HCT116 (cell line): ENCODE measurements around the gene CFAP97D2. TPM values are rescaled to one million over a fixed set of nuclear protein-coding genes. Genes with fewer than 3 reads are reported as not detected.

ENCODE experiments used
- ATAC-seq: fragments of 200-7000 bp; cut with Tn5 transposase; 2 replicates; pipeline ENCODE4 v1.9.1; 2020; ENCODE audit warnings: mild to moderate bottlenecking, moderate library complexity
- BruUV-seq: library from RNA; stranded (reverse); fragments of 400-500 nt; replicated peaks from 2 replicates; lab custom pipeline; 2021; lab: Mats Ljungman, UMichigan
- CTCF ChIA-PET: fragments of 300-600 bp; sonication (Branson Sonifier 250); formaldehyde crosslinking; loops from one replicate; lab custom pipeline; 2021; ENCODE audit warnings: antibody characterized with exemption; lab: Charles Lee
- POLR2A ChIA-PET: fragments of 300-600, 350-600 bp; sonication (Branson Sonifier 250); formaldehyde crosslinking; loops from one replicate; lab custom pipeline; 2021; ENCODE audit warnings: antibody characterized with exemption; lab: Charles Lee
- RAD21 ChIA-PET, 2 experiments: fragments of 300-600 bp; sonication (Branson Sonifier 250); formaldehyde crosslinking; loops; one replicate each; lab custom pipeline; 2023; ENCODE audit warnings: low total read pairs in 2 of 2; ENCODE audit not compliant: uncharacterized antibody in 2 of 2, unreplicated experiment in 2 of 2, low non-redundant PET in 1 of 2; lab: Charles Lee
- DNase-seq: peaks from one replicate; pipeline ENCODE4 v3.0.0-alpha.2; 2010; ENCODE audit warnings: low read depth, low spot score
- H2AFZ ChIP-seq: fragments of 200-600 bp; shearing (Covaris generic), sonication (generic); 2 replicates; pipeline ENCODE4 v1.6.1; 2017; ENCODE audit warnings: low read depth, mixed run types, mixed read lengths, antibody characterized with exemption, low read length; ENCODE audit not compliant: poor library complexity, severe bottlenecking
- H3K27ac ChIP-seq: 2 replicates; pipeline ENCODE4 v1.5.1; 2012; ENCODE audit warnings: low read depth, low read length
- H3K27me3 ChIP-seq: fragments of 200-600 bp; sonication (generic); 2 replicates; pipeline ENCODE4 v1.6.1; 2016; ENCODE audit warnings: mixed run types, low read length, mixed read lengths; ENCODE audit not compliant: insufficient read depth
- H3K36me3 ChIP-seq, 2 experiments: fragments of 200-500 bp in 1 of 2; fragments of 200-600 bp in 1 of 2; sonication (Bioruptor generic) in 1 of 2; sonication (generic) in 1 of 2; 2 replicates each; pipeline versions ENCODE4 v1.5.1 to v1.6.1; 2014 to 2016; ENCODE audit warnings: low read length in 2 of 2, inconsistent platforms in 1 of 2, mixed read lengths in 1 of 2, mixed run types in 1 of 2; ENCODE audit not compliant: insufficient read depth in 2 of 2, control insufficient read depth in 1 of 2
- H3K4me1 ChIP-seq, 2 experiments: fragments of 200-600 bp in 1 of 2; sonication (generic) in 1 of 2; 2 replicates each; pipeline versions ENCODE4 v1.5.1 to v1.6.1; 2012 to 2017; ENCODE audit warnings: low read length in 2 of 2, inconsistent platforms in 1 of 2, mild to moderate bottlenecking in 1 of 2, mixed read lengths in 1 of 2, mixed run types in 1 of 2, moderate library complexity in 1 of 2; ENCODE audit not compliant: insufficient read depth in 2 of 2, control insufficient read depth in 1 of 2
- H3K4me2 ChIP-seq: fragments of 200-600 bp; sonication (generic); 2 replicates; pipeline ENCODE4 v1.6.1; 2017; ENCODE audit warnings: mixed run types, low read length, mixed read lengths
- H3K4me3 ChIP-seq, 2 experiments: fragments of 200-600 bp in 1 of 2; sonication (generic) in 1 of 2; replicated peaks in 1 of 2; 2 replicates each; pipeline ENCODE4 v1.5.1; 2011 to 2016; ENCODE audit warnings: low read length in 2 of 2, control low read depth in 1 of 2, low read depth in 1 of 2, mild to moderate bottlenecking in 1 of 2, mixed read lengths in 1 of 2, mixed run types in 1 of 2
- H3K79me2 ChIP-seq: fragments of 200-600 bp; sonication (generic); 2 replicates; pipeline ENCODE4 v1.6.1; 2017; ENCODE audit warnings: mild to moderate bottlenecking, mixed run types, low read length, moderate library complexity, mixed read lengths; ENCODE audit not compliant: insufficient read depth
- H3K9ac ChIP-seq: fragments of 200-600 bp; sonication (generic); 2 replicates; pipeline ENCODE4 v1.6.1; 2016; ENCODE audit warnings: low read length, mixed read lengths
- H3K9me2 ChIP-seq: fragments of 200-600 bp; sonication (generic), shearing (Covaris generic); 2 replicates; pipeline ENCODE4 v1.6.1; 2017; ENCODE audit warnings: mixed run types, mild to moderate bottlenecking, moderate library complexity; ENCODE audit not compliant: insufficient read depth
- H3K9me3 ChIP-seq, 2 experiments: fragments of 200-500 bp in 1 of 2; fragments of 200-600 bp in 1 of 2; sonication (Bioruptor generic) in 1 of 2; sonication (generic) in 1 of 2; 2 replicates each; pipeline ENCODE4 v1.6.1; 2014 to 2017; ENCODE audit warnings: low read length in 2 of 2, mixed read lengths in 2 of 2, inconsistent platforms in 1 of 2, low read depth in 1 of 2, mild to moderate bottlenecking in 1 of 2, mixed run types in 1 of 2, moderate library complexity in 1 of 2; ENCODE audit not compliant: control insufficient read depth in 1 of 2, insufficient read depth in 1 of 2
- H4K20me1 ChIP-seq: fragments of 200-600 bp; sonication (generic), shearing (Covaris generic); 2 replicates; pipeline ENCODE4 v1.6.1; 2017; ENCODE audit warnings: mixed run types, mild to moderate bottlenecking, moderate library complexity; ENCODE audit not compliant: insufficient read depth
- ELF1 ChIP-seq: IDR thresholded peaks from 2 replicates; pipeline ENCODE4 v1.6.1; 2012; ENCODE audit warnings: low read depth, borderline replicate concordance
- EZH2 ChIP-seq: fragments of 200-600 bp; sonication (generic); IDR thresholded peaks from 2 replicates; pipeline ENCODE4 v1.6.1; 2017; ENCODE audit warnings: antibody characterized with exemption, mixed run types
- EZH2phosphoT487 ChIP-seq: fragments of 200-600 bp; IDR thresholded peaks from 2 replicates; pipeline ENCODE4 v1.6.1; 2018; ENCODE audit warnings: antibody characterized with exemption, borderline replicate concordance
- POLR2A ChIP-seq: IDR thresholded peaks from 2 replicates; pipeline ENCODE4 v1.7.0; 2011; ENCODE audit warnings: borderline replicate concordance; ENCODE audit not compliant: insufficient read depth, insufficient read length; ENCODE audit errors: extremely low read depth
- POLR2AphosphoS5 ChIP-seq: IDR thresholded peaks from 2 replicates; pipeline ENCODE4 v1.6.1; 2011; ENCODE audit warnings: mild to moderate bottlenecking, low read depth, low read length, moderate library complexity
- SP1 ChIP-seq: IDR thresholded peaks from 2 replicates; pipeline ENCODE4 v1.6.1; 2012; ENCODE audit warnings: low read depth
- SRF ChIP-seq: IDR thresholded peaks from 2 replicates; pipeline ENCODE4 v1.6.1; 2012; ENCODE audit warnings: low read depth
- YY1 ChIP-seq: IDR thresholded peaks from 2 replicates; pipeline ENCODE4 v1.6.1; 2011; ENCODE audit warnings: low read length, low read depth, moderate library complexity, mild to moderate bottlenecking; ENCODE audit not compliant: insufficient replicate concordance; ENCODE audit errors: extremely low read depth
- ZFX ChIP-seq: fragments of 450-650 bp; IDR thresholded peaks from 2 replicates; pipeline ENCODE4 v1.6.1; 2017
- ZNF274 ChIP-seq: fragments of 200-500 bp; sonication (Bioruptor generic); IDR thresholded peaks from 2 replicates; pipeline ENCODE4 v1.6.1; 2014; ENCODE audit warnings: mild to moderate bottlenecking, low read depth, low read length, inconsistent platforms
- intact Hi-C: fragments of 100-400 bp; cut with micrococcal nuclease; formaldehyde crosslinking; loops from 2 replicates; pipeline ENCODE4 v1.10.0; 2022
- total RNA-seq: library from RNA; stranded (reverse); gene quantifications from one replicate; pipeline ENCODE4 v1.2.1, GENCODE V29; 2021; ENCODE audit not compliant: unreplicated experiment
- TF ChIP-seq, protein P1 (sequence below): IDR thresholded peaks from 2 replicates; pipeline ENCODE4 v1.6.1; 2012
- TF ChIP-seq, protein P2 (sequence below): IDR thresholded peaks from 2 replicates; pipeline ENCODE4 v1.6.1; 2011; ENCODE audit warnings: mild to moderate bottlenecking, low read length, moderate library complexity; ENCODE audit not compliant: insufficient replicate concordance; ENCODE audit errors: extremely low read depth
- TF ChIP-seq, protein P3 (sequence below): IDR thresholded peaks from 2 replicates; pipeline ENCODE4 v1.6.1; 2012
- TF ChIP-seq, protein P4 (sequence below), 3 experiments: fragments of 200-600 bp in 1 of 3; sonication (generic) in 1 of 3; IDR thresholded peaks in 2 of 3; conservative IDR thresholded peaks in 1 of 3; 2 replicates each; pipeline ENCODE4 v1.5.1; 2012 to 2017; ENCODE audit warnings: low read depth in 2 of 3, low read length in 2 of 3, antibody characterized with exemption in 1 of 3, borderline replicate concordance in 1 of 3, control low read depth in 1 of 3, mild to moderate bottlenecking in 1 of 3, mixed read lengths in 1 of 3, mixed run types in 1 of 3, moderate library complexity in 1 of 3; ENCODE audit not compliant: insufficient read depth in 1 of 3
- TF ChIP-seq, protein P5 (sequence below): IDR thresholded peaks from 2 replicates; pipeline ENCODE4 v1.6.1; 2012; ENCODE audit warnings: low read depth

Gene CFAP97D2
- total RNA-seq, 1 experiment from 2014 or later, result not detected

DNA sequence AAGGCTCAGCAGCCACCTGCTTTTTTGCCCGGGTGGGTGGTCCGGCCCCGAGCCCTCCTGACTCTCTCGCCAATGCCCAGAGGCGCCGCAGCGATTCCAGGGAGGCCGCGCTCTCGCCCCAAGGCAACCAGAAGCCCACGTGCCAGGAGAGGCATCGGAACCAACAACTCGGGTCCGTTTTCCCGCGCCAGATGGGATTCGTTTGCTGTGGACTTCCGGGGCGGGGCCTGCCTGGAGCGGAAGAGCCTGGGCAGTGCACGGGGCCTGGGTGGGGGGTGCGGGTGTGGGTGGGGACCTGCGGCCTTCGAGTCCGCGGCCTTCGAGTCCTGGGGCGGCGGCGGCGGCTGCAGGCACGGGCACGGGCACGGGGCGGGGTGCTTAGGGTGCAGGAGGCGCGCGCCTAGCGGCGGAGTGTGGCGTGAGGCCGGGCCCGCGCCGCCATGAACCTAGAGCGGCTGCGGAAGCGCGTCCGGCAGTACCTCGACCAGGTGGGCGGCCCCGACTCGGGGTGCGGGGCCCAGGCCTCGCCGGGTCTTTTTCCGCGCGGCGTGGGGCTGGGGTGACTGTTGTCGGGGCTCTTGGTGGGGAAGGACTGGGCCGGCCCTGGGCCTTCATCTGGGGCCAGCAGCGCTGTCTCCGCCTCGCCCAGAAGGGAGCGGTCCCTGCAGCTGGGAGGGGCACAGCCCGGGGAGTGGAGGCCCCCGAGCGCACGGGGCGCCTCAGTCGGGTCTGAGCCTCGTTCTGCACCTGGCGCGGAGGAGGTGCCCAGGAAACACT is 55.8 kb downstream of the CFAP97D2 start, which contains the start of gene CDC16 (continued):
- TF ChIP-seq POLR2AphosphoS5, result peak; percentile 72

DNA sequence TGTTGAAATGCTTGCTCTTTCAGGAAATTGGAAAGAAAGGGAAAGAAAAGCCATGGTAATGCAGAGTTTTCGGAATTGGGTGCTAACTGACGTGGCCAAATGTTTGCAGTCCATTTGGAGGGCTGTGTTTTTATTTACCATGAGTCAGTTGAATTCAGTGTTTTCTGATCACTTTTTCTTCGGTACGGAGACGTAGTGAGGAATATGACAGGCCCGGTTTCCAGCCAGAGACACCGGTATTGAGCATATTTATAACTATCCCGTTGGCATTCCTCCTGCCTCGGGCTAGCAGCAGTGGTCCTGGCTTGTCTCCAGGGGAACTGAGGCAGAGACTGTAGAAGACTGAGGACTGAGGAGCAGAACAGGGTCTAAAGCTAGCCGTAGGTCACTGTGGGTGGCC is 56.6 kb downstream of the CFAP97D2 start:
- Histone ChIP-seq H3K79me2 (peaks cover 28% of the 10 kb centered on the region), H3K4me1 (peaks cover 2 to 11% of the 10 kb centered on the region in 2 experiments; a peak in 2 of 4 replicates), H4K20me1 (no peaks in the 10 kb centered on the region), H3K9me2 (no peaks in the 10 kb centered on the region), H3K36me3 (peaks cover 18 to 29% of the 10 kb centered on the region in 2 experiments), H3K4me3 (peak overlapping the region; percentile 69 to 93), H3K27ac (peak overlapping the region; percentile 93; the same call in 1 of the 2 replicates), H3K9ac (peak overlapping the region; percentile 74), H3K4me2 (peak overlapping the region; percentile 77), H2AFZ (no peak overlapping the region), H3K9me3 (no peaks in the 10 kb centered on the region; a peak in 1 of 4 replicates), H3K27me3 (no peaks in the 10 kb centered on the region)
- DNase-seq (no peak), ATAC-seq (no peak)
- TF ChIP-seq, protein P1, sequence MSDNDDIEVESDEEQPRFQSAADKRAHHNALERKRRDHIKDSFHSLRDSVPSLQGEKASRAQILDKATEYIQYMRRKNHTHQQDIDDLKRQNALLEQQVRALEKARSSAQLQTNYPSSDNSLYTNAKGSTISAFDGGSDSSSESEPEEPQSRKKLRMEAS, result no peak
- no peak for TF ChIP-seq POLR2A
- TF ChIP-seq ZFX, result no peak
- no peak for TF ChIP-seq ELF1
- TF ChIP-seq EZH2phosphoT487, result no peak
- TF ChIP-seq, protein P2, sequence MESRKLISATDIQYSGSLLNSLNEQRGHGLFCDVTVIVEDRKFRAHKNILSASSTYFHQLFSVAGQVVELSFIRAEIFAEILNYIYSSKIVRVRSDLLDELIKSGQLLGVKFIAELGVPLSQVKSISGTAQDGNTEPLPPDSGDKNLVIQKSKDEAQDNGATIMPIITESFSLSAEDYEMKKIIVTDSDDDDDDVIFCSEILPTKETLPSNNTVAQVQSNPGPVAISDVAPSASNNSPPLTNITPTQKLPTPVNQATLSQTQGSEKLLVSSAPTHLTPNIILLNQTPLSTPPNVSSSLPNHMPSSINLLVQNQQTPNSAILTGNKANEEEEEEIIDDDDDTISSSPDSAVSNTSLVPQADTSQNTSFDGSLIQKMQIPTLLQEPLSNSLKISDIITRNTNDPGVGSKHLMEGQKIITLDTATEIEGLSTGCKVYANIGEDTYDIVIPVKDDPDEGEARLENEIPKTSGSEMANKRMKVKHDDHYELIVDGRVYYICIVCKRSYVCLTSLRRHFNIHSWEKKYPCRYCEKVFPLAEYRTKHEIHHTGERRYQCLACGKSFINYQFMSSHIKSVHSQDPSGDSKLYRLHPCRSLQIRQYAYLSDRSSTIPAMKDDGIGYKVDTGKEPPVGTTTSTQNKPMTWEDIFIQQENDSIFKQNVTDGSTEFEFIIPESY, result no peak
- no peak for TF ChIP-seq EZH2
- no peak for TF ChIP-seq SP1
- TF ChIP-seq YY1, result no peak
- TF ChIP-seq SRF, result no peak
- no peak for TF ChIP-seq ZNF274
- TF ChIP-seq, protein P3, sequence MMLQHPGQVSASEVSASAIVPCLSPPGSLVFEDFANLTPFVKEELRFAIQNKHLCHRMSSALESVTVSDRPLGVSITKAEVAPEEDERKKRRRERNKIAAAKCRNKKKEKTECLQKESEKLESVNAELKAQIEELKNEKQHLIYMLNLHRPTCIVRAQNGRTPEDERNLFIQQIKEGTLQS, result no peak
- TF ChIP-seq, protein P4, sequence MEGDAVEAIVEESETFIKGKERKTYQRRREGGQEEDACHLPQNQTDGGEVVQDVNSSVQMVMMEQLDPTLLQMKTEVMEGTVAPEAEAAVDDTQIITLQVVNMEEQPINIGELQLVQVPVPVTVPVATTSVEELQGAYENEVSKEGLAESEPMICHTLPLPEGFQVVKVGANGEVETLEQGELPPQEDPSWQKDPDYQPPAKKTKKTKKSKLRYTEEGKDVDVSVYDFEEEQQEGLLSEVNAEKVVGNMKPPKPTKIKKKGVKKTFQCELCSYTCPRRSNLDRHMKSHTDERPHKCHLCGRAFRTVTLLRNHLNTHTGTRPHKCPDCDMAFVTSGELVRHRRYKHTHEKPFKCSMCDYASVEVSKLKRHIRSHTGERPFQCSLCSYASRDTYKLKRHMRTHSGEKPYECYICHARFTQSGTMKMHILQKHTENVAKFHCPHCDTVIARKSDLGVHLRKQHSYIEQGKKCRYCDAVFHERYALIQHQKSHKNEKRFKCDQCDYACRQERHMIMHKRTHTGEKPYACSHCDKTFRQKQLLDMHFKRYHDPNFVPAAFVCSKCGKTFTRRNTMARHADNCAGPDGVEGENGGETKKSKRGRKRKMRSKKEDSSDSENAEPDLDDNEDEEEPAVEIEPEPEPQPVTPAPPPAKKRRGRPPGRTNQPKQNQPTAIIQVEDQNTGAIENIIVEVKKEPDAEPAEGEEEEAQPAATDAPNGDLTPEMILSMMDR (IDR thresholded peaks at IDR 0.05 in 2 of 3, conservative IDR thresholded peaks at IDR 0.05 in 1 of 3; ENCODE audit: borderline replicate concordance in 1 of 3, insufficient read depth in 1 of 3, low read depth in 2 of 3, low read length in 2 of 3), result no peak
- TF ChIP-seq, protein P5, sequence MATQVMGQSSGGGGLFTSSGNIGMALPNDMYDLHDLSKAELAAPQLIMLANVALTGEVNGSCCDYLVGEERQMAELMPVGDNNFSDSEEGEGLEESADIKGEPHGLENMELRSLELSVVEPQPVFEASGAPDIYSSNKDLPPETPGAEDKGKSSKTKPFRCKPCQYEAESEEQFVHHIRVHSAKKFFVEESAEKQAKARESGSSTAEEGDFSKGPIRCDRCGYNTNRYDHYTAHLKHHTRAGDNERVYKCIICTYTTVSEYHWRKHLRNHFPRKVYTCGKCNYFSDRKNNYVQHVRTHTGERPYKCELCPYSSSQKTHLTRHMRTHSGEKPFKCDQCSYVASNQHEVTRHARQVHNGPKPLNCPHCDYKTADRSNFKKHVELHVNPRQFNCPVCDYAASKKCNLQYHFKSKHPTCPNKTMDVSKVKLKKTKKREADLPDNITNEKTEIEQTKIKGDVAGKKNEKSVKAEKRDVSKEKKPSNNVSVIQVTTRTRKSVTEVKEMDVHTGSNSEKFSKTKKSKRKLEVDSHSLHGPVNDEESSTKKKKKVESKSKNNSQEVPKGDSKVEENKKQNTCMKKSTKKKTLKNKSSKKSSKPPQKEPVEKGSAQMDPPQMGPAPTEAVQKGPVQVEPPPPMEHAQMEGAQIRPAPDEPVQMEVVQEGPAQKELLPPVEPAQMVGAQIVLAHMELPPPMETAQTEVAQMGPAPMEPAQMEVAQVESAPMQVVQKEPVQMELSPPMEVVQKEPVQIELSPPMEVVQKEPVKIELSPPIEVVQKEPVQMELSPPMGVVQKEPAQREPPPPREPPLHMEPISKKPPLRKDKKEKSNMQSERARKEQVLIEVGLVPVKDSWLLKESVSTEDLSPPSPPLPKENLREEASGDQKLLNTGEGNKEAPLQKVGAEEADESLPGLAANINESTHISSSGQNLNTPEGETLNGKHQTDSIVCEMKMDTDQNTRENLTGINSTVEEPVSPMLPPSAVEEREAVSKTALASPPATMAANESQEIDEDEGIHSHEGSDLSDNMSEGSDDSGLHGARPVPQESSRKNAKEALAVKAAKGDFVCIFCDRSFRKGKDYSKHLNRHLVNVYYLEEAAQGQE, result no peak
- ChIA-PET RAD21 (no interaction called here), CTCF (no interaction called here), POLR2A (no interaction called here)
- BruUV-seq, result TSS peak; percentile 68
- intact Hi-C loops, result no loop called here
